AG09309 (cell line): ENCODE results near the gene SMIM24.
"Not testable (repeated sequence)": the region's sequence is repeated elsewhere in the genome, so short reads cannot be mapped to it uniquely, and the experiment has no call there.

ENCODE experiments used
- DNase-seq: peaks from one replicate; pipeline ENCODE4 v3.0.0-alpha.2; 2010; ENCODE audit warnings: low read depth
- H3K4me3 ChIP-seq: 2 replicates; pipeline ENCODE4 v1.5.1; 2011; ENCODE audit warnings: mild to moderate bottlenecking, low read depth, low read length, moderate library complexity; ENCODE audit not compliant: control insufficient read depth
- TF ChIP-seq, protein P1 (sequence below): IDR thresholded peaks from 2 replicates; pipeline ENCODE4 v1.5.1; 2011; ENCODE audit warnings: mild to moderate bottlenecking, low read depth, low read length, inconsistent platforms; ENCODE audit not compliant: insufficient read depth, control insufficient read depth; ENCODE audit errors: missing control alignments

SMIM24 gene

DNA sequence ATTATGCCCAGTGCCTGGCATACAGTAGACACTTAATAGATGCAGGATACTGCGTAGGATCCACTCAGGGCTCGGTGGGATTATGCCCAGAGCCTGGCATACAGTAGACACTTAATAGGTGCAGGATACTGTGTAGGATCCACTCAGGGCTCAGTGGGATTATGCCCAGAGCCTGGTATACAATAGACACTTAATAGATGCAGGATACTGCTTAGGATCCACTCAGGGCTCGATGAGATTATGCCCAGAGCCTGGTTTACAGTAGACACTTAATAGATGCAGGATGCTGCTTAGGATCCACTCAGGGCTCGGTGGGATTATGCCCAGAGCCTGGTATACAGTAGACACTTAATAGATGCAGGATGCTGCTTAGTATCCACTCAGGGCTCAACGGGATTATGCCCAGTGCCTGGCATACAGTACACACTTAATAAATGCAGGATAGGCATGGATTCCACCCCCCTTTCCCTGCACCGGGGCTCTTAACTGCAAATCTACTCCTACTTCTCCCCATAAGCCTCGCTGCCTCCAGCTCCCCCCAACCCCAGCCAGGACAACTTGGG, 24.9 kb downstream of the SMIM24 start:
- no peak overlapping the region for H3K4me3 ChIP-seq
- DNase-seq = no peak
- TF ChIP-seq, protein P1, sequence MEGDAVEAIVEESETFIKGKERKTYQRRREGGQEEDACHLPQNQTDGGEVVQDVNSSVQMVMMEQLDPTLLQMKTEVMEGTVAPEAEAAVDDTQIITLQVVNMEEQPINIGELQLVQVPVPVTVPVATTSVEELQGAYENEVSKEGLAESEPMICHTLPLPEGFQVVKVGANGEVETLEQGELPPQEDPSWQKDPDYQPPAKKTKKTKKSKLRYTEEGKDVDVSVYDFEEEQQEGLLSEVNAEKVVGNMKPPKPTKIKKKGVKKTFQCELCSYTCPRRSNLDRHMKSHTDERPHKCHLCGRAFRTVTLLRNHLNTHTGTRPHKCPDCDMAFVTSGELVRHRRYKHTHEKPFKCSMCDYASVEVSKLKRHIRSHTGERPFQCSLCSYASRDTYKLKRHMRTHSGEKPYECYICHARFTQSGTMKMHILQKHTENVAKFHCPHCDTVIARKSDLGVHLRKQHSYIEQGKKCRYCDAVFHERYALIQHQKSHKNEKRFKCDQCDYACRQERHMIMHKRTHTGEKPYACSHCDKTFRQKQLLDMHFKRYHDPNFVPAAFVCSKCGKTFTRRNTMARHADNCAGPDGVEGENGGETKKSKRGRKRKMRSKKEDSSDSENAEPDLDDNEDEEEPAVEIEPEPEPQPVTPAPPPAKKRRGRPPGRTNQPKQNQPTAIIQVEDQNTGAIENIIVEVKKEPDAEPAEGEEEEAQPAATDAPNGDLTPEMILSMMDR = no peak

DNA sequence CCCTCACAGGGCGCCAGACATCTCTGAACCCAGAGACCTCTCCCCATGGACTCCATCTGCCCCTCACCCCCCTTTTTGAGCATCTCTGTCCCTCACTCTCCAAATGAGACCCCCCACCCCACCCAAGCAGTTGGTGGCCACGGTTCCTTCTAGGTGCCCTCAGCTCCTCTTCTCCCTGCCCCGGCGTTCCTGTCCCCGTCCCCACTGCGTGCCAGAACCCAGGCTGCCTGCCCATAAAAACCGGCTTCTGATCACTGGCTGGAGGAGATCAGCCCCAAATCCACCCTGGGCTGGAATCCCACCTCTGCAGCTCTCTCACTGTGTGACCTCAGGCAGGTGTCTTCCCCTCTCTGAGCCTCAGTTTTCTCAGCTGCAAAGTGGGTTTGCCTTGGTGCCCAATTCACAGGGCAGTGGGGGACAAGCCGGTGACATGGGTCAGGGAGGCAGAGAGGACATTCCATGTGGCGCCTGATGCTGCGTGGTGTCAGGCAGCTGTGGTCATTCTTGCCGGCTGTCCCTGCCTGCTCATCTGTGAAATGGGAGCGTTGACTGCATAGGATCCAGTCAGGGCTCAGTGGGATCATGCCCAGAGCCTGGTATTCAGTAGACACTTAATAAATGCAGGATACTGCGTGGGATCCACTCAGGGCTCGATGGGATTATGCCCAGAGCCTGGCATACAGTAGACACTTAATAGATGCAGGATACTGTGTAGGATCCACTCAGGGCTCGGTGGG, 25.5 kb downstream of the SMIM24 start:
- no peak overlapping the region for H3K4me3 ChIP-seq
- TF ChIP-seq, protein P1 = no peak
- no peak for DNase-seq

- H3K4me3 ChIP-seq = no peak overlapping the region
- no peak for DNase-seq
- TF ChIP-seq, protein P1 = no peak
Observed at GRCh38 chr19:3453840-3454239, 26.5 kb downstream of the SMIM24 start.

DNA sequence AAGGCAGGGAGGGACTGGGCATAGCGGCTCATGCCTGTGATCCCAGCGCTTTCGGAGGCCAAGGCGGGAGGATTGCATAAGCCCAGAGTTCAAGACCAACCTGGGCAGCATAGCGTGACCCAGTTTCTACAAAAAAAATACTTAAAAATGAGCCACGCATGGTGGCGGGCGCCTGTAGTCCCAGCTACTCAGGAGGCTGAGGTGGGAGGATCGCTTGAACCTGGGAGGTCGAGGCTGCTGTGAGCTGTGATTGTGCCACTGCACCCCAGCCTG, 27.4 kb downstream of the SMIM24 start:
- DNase-seq, H3K4me3 ChIP-seq: not testable (repeated sequence)

GRCh38 chr19:3452171-3452941, 28.0 kb downstream of the SMIM24 start:
- TF ChIP-seq, protein P1 = no peak
- H3K4me3 ChIP-seq = no peak overlapping the region
- DNase-seq = no peak

- no peak overlapping the region for H3K4me3 ChIP-seq
- no peak for DNase-seq
- TF ChIP-seq, protein P1 = no peak
Observed at GRCh38 chr19:3451451-3451866, 28.9 kb downstream of the SMIM24 start.

- TF ChIP-seq, protein P1 = no peak
- peak; percentile 98 for DNase-seq
- no peak overlapping the region for H3K4me3 ChIP-seq
Observed at GRCh38 chr19:3450796-3451411, 29.4 kb downstream of the SMIM24 start.
